OCI-LY7 (cell line): ENCODE data around the gene RNF11.

ENCODE experiments used
- CTCF ChIP-seq: fragments of 200-600 bp; sonication (generic); conservative IDR thresholded peaks from 2 replicates; pipeline ENCODE4 v1.5.1; 2014; ENCODE audit warnings: mild to moderate bottlenecking, antibody characterized with exemption, low read length, moderate library complexity, mixed read lengths
- EZH2phosphoT487 ChIP-seq: fragments of 200-600 bp; sonication (generic); IDR thresholded peaks from 2 replicates; pipeline ENCODE4 v1.6.1; 2018; ENCODE audit warnings: low read depth, borderline replicate concordance, mild to moderate bottlenecking, mixed run types, antibody characterized with exemption, low read length, moderate library complexity, mixed read lengths

GRCh38 chr1:51293898-51294515 lies 57.9 kb downstream of the RNF11 start:
- TF ChIP-seq EZH2phosphoT487 (no peak), CTCF (no peak)
